ENCODE measurements around the gene ACOT7. TPM values are rescaled to one million over a fixed set of nuclear protein-coding genes. Genes with fewer than 3 reads are reported as not detected.

The ACOT7 gene
- total RNA-seq, 2 experiments from 2014 or later = 5.3 to 5.4 TPM

DNA sequence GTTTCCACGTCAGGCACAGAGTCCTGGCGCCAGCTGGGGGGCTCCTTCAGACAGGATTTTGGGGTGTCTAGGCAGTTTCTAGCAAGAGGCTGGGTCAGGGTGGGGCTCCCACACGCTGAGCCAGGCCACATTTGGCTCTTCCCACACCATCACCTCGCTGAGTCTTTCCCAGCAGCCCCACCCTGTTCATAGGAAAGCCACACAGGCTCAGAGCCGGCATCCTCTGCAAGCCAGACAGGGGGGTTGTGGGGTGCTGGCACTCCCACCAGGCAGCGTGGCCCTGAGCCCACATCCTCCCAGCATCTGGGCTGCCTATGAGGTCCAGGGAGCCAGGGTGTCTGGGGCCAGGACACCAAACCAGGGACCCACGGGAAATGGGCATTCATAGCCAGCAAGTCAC lies 129.9 kb downstream of the ACOT7 start:
- CTCF ChIA-PET = no interaction called here

DNA sequence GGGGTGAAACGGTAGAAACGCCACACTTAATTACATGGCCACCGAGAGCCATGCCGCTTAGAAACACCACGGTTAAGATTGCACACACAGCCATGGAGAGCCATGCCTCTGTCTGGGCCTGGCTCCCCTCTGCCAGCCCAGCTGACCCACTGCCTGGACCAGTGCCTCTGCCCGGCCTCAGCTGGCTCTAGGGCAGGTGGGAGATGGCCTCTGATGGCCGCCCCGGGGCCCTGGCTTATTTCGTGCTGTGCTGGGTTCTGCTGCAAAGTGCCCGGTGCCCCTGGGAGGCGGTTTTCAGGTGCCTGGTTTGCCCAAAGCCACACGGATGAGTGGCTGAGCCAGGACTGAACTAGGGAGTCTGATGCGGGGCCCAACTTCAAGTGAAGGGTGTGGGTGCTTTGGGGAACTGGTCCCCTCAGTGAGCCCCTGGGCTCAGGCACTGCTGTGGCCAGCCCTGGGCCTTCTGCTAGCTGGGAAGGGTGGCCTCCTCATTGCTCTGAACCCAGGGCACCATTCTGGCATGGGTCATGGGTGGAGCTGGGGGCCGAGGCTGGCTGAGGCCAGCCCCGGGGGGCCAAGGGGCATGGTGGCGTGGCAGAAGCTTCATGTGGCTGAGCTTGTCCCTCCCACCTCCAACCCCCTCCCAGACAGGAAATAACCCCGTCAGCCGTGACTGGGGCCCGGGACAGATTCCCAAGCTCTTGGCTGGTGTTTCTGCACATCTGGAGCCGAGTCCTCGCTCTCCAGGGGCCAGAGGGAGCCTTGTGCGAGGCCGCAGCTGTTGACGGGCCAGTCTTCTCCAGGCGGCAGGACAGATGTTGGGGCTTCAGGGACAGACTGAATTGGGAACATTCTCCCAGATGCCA lies 130.8 kb downstream of the ACOT7 start:
- CTCF ChIA-PET = no interaction called here
- Mint-ChIP-seq H3K9me3 (no peaks in the 10 kb centered on the region), H3K27me3 (peaks cover 11% of the 10 kb centered on the region), H3K4me3 (peak overlapping the region; percentile 51), H3K27ac (no peak overlapping the region), H3K36me3 (ENCODE audit: low read depth) (no peaks in the 10 kb centered on the region), H3K4me1 (ENCODE audit: low read depth) (peaks cover 4% of the 10 kb centered on the region)
- Histone ChIP-seq H3K4me1 (ENCODE audit: insufficient read depth, low read length) (peaks cover 18% of the 10 kb centered on the region), H3K27ac (ENCODE audit: low read depth in 1 of 2, low read length in 2 of 2) (no peak overlapping the region), H3K36me3 (ENCODE audit: insufficient read depth, low read length) (no peaks in the 10 kb centered on the region), H3K4me3 (ENCODE audit: low read length) (no peak overlapping the region), H3K27me3 (ENCODE audit: control insufficient read depth in 1 of 2, insufficient read depth in 2 of 2, low read length in 2 of 2) (peaks cover 12 to 13% of the 10 kb centered on the region in 2 experiments), H3K9me3 (ENCODE audit: control insufficient read depth in 1 of 2, insufficient read depth in 1 of 2, low read length in 2 of 2) (no peaks in the 10 kb centered on the region)
- POLR2A ChIA-PET = no interaction called here
- no peak for DNase-seq
- TF ChIP-seq, protein P1, sequence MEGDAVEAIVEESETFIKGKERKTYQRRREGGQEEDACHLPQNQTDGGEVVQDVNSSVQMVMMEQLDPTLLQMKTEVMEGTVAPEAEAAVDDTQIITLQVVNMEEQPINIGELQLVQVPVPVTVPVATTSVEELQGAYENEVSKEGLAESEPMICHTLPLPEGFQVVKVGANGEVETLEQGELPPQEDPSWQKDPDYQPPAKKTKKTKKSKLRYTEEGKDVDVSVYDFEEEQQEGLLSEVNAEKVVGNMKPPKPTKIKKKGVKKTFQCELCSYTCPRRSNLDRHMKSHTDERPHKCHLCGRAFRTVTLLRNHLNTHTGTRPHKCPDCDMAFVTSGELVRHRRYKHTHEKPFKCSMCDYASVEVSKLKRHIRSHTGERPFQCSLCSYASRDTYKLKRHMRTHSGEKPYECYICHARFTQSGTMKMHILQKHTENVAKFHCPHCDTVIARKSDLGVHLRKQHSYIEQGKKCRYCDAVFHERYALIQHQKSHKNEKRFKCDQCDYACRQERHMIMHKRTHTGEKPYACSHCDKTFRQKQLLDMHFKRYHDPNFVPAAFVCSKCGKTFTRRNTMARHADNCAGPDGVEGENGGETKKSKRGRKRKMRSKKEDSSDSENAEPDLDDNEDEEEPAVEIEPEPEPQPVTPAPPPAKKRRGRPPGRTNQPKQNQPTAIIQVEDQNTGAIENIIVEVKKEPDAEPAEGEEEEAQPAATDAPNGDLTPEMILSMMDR (IDR thresholded peaks at IDR 0.05) = no peak
- intact Hi-C loops (cut with DNase I, micrococcal nuclease) = no loop called here
- ATAC-seq (ENCODE audit: poor library complexity) = no peak

More for the DNA sequence above, 129.9 kb downstream of the ACOT7 start:
- ATAC-seq (ENCODE audit: poor library complexity) = no peak
- no peak overlapping the region for H3K27ac Mint-ChIP-seq
- Histone ChIP-seq H3K27me3 (ENCODE audit: control insufficient read depth in 1 of 2, insufficient read depth in 2 of 2, low read length in 2 of 2) (peaks cover 12 to 13% of the 10 kb centered on the region in 2 experiments), H3K4me1 (ENCODE audit: insufficient read depth, low read length) (peaks cover 18% of the 10 kb centered on the region), H3K27ac (ENCODE audit: low read depth in 1 of 2, low read length in 2 of 2) (no peak overlapping the region), H3K36me3 (ENCODE audit: insufficient read depth, low read length) (no peaks in the 10 kb centered on the region), H3K9me3 (ENCODE audit: control insufficient read depth in 1 of 2, insufficient read depth in 1 of 2, low read length in 2 of 2) (no peaks in the 10 kb centered on the region), H3K4me3 (ENCODE audit: low read length) (no peak overlapping the region)
- DNase-seq = no peak
- no peak overlapping the region for H3K4me3 Mint-ChIP-seq
- H3K27me3 Mint-ChIP-seq = peaks cover 11% of the 10 kb centered on the region
- POLR2A ChIA-PET = no interaction called here
- TF ChIP-seq, protein P1 (IDR thresholded peaks at IDR 0.05) = no peak
- H3K36me3 Mint-ChIP-seq (ENCODE audit: low read depth) = no peaks in the 10 kb centered on the region
- intact Hi-C loops (cut with DNase I, micrococcal nuclease) = no loop called here
- no peaks in the 10 kb centered on the region for H3K9me3 Mint-ChIP-seq
- peaks cover 4% of the 10 kb centered on the region for H3K4me1 Mint-ChIP-seq (ENCODE audit: low read depth)

GRCh38 chr1:6261615-6261995 lies 132.0 kb downstream of the ACOT7 start:
- Histone ChIP-seq H3K27me3 (ENCODE audit: control insufficient read depth in 1 of 2, insufficient read depth in 2 of 2, low read length in 2 of 2) (peaks cover 12 to 13% of the 10 kb centered on the region in 2 experiments), H3K9me3 (ENCODE audit: control insufficient read depth in 1 of 2, insufficient read depth in 1 of 2, low read length in 2 of 2) (no peaks in the 10 kb centered on the region), H3K27ac (ENCODE audit: low read depth in 1 of 2, low read length in 2 of 2) (no peak overlapping the region), H3K4me1 (ENCODE audit: insufficient read depth, low read length) (peaks cover 18% of the 10 kb centered on the region), H3K36me3 (ENCODE audit: insufficient read depth, low read length) (no peaks in the 10 kb centered on the region), H3K4me3 (ENCODE audit: low read length) (peak overlapping the region; percentile 16)
- no peaks in the 10 kb centered on the region for H3K36me3 Mint-ChIP-seq (ENCODE audit: low read depth)
- peaks cover 11% of the 10 kb centered on the region for H3K27me3 Mint-ChIP-seq
- intact Hi-C loops (cut with DNase I, micrococcal nuclease) = no loop called here
- ATAC-seq (ENCODE audit: poor library complexity) = no peak
- no peak overlapping the region for H3K27ac Mint-ChIP-seq
- ChIA-PET CTCF (interaction anchor here (2.9 kb wide), 1 partner anchor 17 kb away, joined by 7 read pairs; no protein-coding TSS in a partner anchor), POLR2A (no interaction called here)
- no peaks in the 10 kb centered on the region for H3K9me3 Mint-ChIP-seq
- H3K4me1 Mint-ChIP-seq (ENCODE audit: low read depth) = peaks cover 4% of the 10 kb centered on the region
- no peak for DNase-seq
- peak overlapping the region; percentile 80 for H3K4me3 Mint-ChIP-seq
- TF ChIP-seq, protein P1 (IDR thresholded peaks at IDR 0.05) = no peak

Measured in CD4-positive, alpha-beta T cell (primary cell).